Adrenal gland (tissue), 12 donors: ENCODE results near the gene RAD51B. TPM values are rescaled to one million over a fixed set of nuclear protein-coding genes. Genes with fewer than 3 reads are reported as not detected.

Experiments
- DNase-seq, 7 donors: peaks; one replicate each; pipeline ENCODE4 v3.0.0-alpha.2; 2019 to 2020
- H3K27ac ChIP-seq, 5 donors: fragments of 200-600 bp; sonication (generic) in 4 of 5; 1 replicate in 3 of 5; 2 replicates in 2 of 5; pipeline versions ENCODE4 v1.5.1 to v1.8.0; 2016 to 2020; ENCODE audit warnings: mild to moderate bottlenecking in 1 of 5
- H3K27me3 ChIP-seq: fragments of 200-600 bp; 2 replicates; pipeline ENCODE4 v1.8.0; 2021
- H3K36me3 ChIP-seq, 2 donors: fragments of 200-600 bp; replicated peaks in 1 of 2; 1 replicate in 1 of 2; 2 replicates in 1 of 2; pipeline versions ENCODE4 v1.5.1 to v1.8.0; 2018 to 2022
- H3K4me1 ChIP-seq, 2 donors: fragments of 200-600 bp; replicated peaks in 1 of 2; 1 replicate in 1 of 2; 2 replicates in 1 of 2; pipeline versions ENCODE4 v1.5.1 to v1.8.0; 2018 to 2021
- H3K4me3 ChIP-seq, 4 donors: fragments of 200-600 bp; sonication (generic) in 3 of 4; one replicate each; pipeline ENCODE4 v1.5.1; 2016 to 2018
- H3K9me3 ChIP-seq, 3 donors: fragments of 200-600 bp; sonication (generic) in 1 of 3; replicated peaks in 1 of 3; 1 replicate in 2 of 3; 2 replicates in 1 of 3; pipeline versions ENCODE4 v1.5.1 to v1.8.0; 2016 to 2021
- CTCF ChIP-seq, 6 experiments: fragments of 450-650 bp in 4 of 6; fragments of 200-600 bp in 2 of 6; sonication (generic) in 1 of 6; IDR thresholded peaks; 1 replicate in 5 of 6; 2 replicates in 1 of 6; pipeline versions ENCODE4 v1.5.1 to v1.8.0; 2016 to 2021; ENCODE audit warnings: antibody characterized with exemption in 6 of 6, mild to moderate bottlenecking in 2 of 6, moderate library complexity in 1 of 6
- POLR2A ChIP-seq, 2 donors: fragments of 450-650 bp; IDR thresholded peaks; one replicate each; pipeline ENCODE4 v1.6.1; 2017; ENCODE audit warnings: antibody characterized with exemption in 2 of 2, mild to moderate bottlenecking in 2 of 2, moderate library complexity in 1 of 2
- WGBS, 4 donors: extraction: QIAGEN DNeasy Blood & Tissue Kit in 2 of 4; methylation state at CpG; one replicate each; pipeline versions ENCODE4 v1.1.5 to v1.1.7; 2013 to 2017; 5-methylcytosine and 5-hydroxymethylcytosine counted together
- intact Hi-C, 2 donors: fragments of 100-400 bp; cut with DNase I; formaldehyde crosslinking; loops; one replicate each; pipeline versions ENCODE4 v1.14.1 to v1.15.0; 2022 to 2023
- polyA plus RNA-seq, 3 donors: library from polyadenylated mRNA; stranded (reverse); fragments of 200-250 nt in 2 of 3; fragments of 350-450 nt in 1 of 3; fragmentation: Illumina TruSeq in 1 of 3; extraction: RNeasy Lipid Tissue Mini Kit (QIAGEN cat#74804) in 1 of 3; gene quantifications; one replicate each; pipeline ENCODE4 v1.2.3, GENCODE V29; 2013 to 2014
- total RNA-seq, 9 donors: library from RNA; depleted of rRNA in 4 of 9; stranded (reverse); fragments of >200 nt in 4 of 9; fragments of 120-200 nt in 1 of 9; fragmentation: NEBNext Ultra II Directional in 1 of 9; extraction: Animal tissue kit (Norgen Biotek cat#: 25700) in 1 of 9; gene quantifications; one replicate each; pipeline versions ENCODE4 v1.1.0 to v1.2.4, GENCODE V29; 2013 to 2023
- donor health status: healthy with polysubstance abuse.
- donor health status: Bipolar disorder and iron deficiency.
- donor health status: DM: yes; HTN: yes; CAD: no.
- donor health status: DM: no; HTN: no; CAD: no.
- donor health status: DM: no; HTN: no; CAD: no.
- donor health status: DM: yes; HTN: yes; CAD: no.

Gene RAD51B
- total and polyA plus RNA-seq, 12 donors: 2.3 to 24.6 (median 12.4) TPM

DNA sequence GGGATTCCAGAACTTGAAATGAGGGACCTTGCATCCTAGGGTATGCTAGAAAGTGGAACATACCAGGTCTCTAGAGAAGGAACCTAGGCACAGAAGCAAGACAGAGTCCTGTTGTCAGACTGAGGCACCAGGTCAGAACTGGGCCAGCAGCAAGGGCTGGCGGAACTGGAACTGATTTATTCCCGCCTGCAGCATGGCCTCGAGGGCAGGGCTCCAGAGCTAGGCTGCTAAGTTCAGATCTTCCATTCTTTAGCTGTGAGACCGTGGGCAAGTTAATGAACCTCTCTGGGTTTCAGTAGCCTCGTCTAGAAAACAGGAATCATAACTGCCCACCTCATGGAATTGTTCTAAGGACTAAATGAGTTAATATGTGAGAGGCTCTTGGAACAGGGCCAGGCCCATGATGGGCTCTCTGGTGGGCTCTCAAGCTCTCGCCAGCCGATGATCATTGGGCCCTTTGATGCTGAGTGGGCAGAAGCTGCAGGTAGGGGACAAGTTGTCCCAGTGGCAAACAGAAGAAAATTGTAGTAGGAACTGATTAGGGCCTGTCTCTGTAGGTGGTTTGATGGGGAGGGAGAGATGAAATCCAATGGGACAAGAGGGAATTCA lies 773.5 kb downstream of the RAD51B start:
- Histone ChIP-seq H3K27ac (no peak overlapping the region), H3K27me3 (no peaks in the 10 kb centered on the region), H3K4me1 (peaks cover 0 to under 1% of the 10 kb centered on the region in 2 donors), H3K9me3 (no peaks in the 10 kb centered on the region), H3K36me3 (no peaks in the 10 kb centered on the region), H3K4me3 (no peak overlapping the region)
- intact Hi-C loops: no loop called here
- 92 to 95% (median 93%) methylated on average over 6 to 7 of the region's 7 CpGs for WGBS, 4 donors
- TF ChIP-seq CTCF (IDR thresholded peaks at IDR 0.05): no peak
- no peak for TF ChIP-seq POLR2A (IDR thresholded peaks at IDR 0.05)
- no peak for DNase-seq

GRCh38 chr14:68593806-68594536 lies 774.4 kb downstream of the RAD51B start:
- no peak for DNase-seq
- Histone ChIP-seq H3K4me3 (no peak overlapping the region), H3K27me3 (no peaks in the 10 kb centered on the region), H3K4me1 (peaks cover 0 to 9% of the 10 kb centered on the region in 2 donors), H3K9me3 (no peaks in the 10 kb centered on the region), H3K27ac (peak overlapping the region in 1 of 5 donors; percentile 14), H3K36me3 (no peaks in the 10 kb centered on the region)
- intact Hi-C loops: no loop called here
- TF ChIP-seq POLR2A (IDR thresholded peaks at IDR 0.05) (no peak), CTCF (IDR thresholded peaks at IDR 0.05) (no peak)
- 60 to 79% (median 70%) methylated on average over 7 to 9 of the region's 9 CpGs for WGBS, 4 donors

DNA sequence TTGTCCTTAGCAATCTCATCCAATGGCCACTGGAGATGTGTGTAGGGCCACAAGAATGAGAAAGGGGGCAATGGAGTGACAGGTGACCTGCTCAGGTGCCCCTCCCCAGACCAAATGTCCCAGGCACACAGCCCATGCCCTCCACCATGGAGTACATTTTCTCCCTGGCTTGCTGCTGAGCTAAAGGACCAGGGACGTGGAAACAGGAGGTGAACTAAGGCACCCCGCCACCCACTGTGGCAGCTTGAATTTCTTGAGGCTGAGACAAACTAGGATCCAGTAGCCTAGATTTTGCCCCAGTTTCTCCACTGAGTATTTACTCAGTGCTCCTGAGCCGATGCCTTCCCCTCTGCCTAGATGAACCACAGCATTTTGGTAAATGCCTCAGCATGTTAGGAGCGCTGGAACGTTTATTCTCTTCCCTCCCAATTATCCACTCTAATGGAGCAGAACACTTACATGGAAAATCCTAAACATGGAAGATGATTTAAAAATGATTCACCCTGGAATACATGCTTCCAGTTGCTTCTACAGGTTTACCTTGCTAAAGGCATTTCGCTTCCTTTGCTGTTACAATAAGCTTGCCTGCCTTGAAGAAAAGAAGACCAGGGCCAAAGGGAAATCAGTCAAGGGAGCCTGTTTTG lies 775.3 kb downstream of the RAD51B start:
- peaks cover 0 to 15% of the 10 kb centered on the region in 2 donors for H3K4me1 ChIP-seq
- no peaks in the 10 kb centered on the region for H3K9me3 ChIP-seq
- WGBS, 4 donors: 94 to 96% (median 96%) methylated on average over 4 to 6 of the region's 6 CpGs
- H3K36me3 ChIP-seq: no peaks in the 10 kb centered on the region
- H3K27me3 ChIP-seq: no peaks in the 10 kb centered on the region
- intact Hi-C loops: no loop called here
- H3K27ac ChIP-seq: no peak overlapping the region
- no peak overlapping the region for H3K4me3 ChIP-seq
- TF ChIP-seq POLR2A (IDR thresholded peaks at IDR 0.05) (no peak), CTCF (IDR thresholded peaks at IDR 0.05) (no peak)
- no peak for DNase-seq

- Histone ChIP-seq H3K4me1 (peaks cover 0 to 15% of the 10 kb centered on the region in 2 donors), H3K36me3 (no peaks in the 10 kb centered on the region), H3K9me3 (no peaks in the 10 kb centered on the region), H3K27ac (no peak overlapping the region), H3K27me3 (no peaks in the 10 kb centered on the region), H3K4me3 (no peak overlapping the region)
- no peak for DNase-seq
- WGBS, 4 donors: 78 to 96% (median 90%) methylated on average over 7 of the region's 7 CpGs
- no peak for TF ChIP-seq CTCF (IDR thresholded peaks at IDR 0.05)
- no peak for TF ChIP-seq POLR2A (IDR thresholded peaks at IDR 0.05)
- intact Hi-C loops: no loop called here
Measured at GRCh38 chr14:68596211-68596610, 776.6 kb downstream of the RAD51B start.
